B cell (primary cell): ENCODE measurements around the gene NSG1. TPM values are rescaled to one million over a fixed set of nuclear protein-coding genes. Genes with fewer than 3 reads are reported as not detected.

Experiments used
- ATAC-seq: fragments of 200-7000 bp; cut with Tn5 transposase; one replicate; pipeline ENCODE4 v1.10.0; 2021; ENCODE audit warnings: low read depth, mild to moderate bottlenecking, moderate number of reproducible peaks, moderate library complexity
- CTCF ChIA-PET: fragments of 350-600 bp; sonication (Branson Sonifier 250); formaldehyde crosslinking; loops from one replicate; lab custom pipeline; 2021; ENCODE audit warnings: antibody characterized with exemption, inconsistent platforms; lab: Charles Lee
- POLR2A ChIA-PET: fragments of 350-600 bp; sonication (Branson Sonifier 250); formaldehyde crosslinking; loops from one replicate; lab custom pipeline; 2021; ENCODE audit warnings: antibody characterized with exemption; lab: Charles Lee
- DNase-seq: peaks from one replicate; pipeline ENCODE4 v3.0.0; 2013
- H2AFZ ChIP-seq: 2 replicates; pipeline ENCODE4 v1.6.1; 2012; ENCODE audit warnings: mild to moderate bottlenecking, low read depth, low read length; ENCODE audit not compliant: insufficient read depth, poor library complexity, severe bottlenecking
- H3K27ac ChIP-seq, 2 donors: 1 replicate in 1 of 2; 2 replicates in 1 of 2; pipeline ENCODE4 v1.5.1; 2012 to 2013; ENCODE audit warnings: low read length in 2 of 2, mild to moderate bottlenecking in 2 of 2, moderate library complexity in 1 of 2
- H3K27me3 ChIP-seq, 4 experiments: fragments of 200-600 bp in 1 of 4; sonication (generic) in 1 of 4; replicated peaks in 1 of 4; 1 replicate in 2 of 4; 2 replicates in 2 of 4; pipeline versions ENCODE4 v1.6.1 to v1.7.0; 2013 to 2016; ENCODE audit warnings: low read length in 3 of 4, mild to moderate bottlenecking in 2 of 4, mixed read lengths in 1 of 4, moderate library complexity in 1 of 4; ENCODE audit not compliant: insufficient read depth in 4 of 4, control insufficient read depth in 3 of 4; ENCODE audit errors: control extremely low read depth in 1 of 4
- H3K36me3 ChIP-seq, 2 experiments: replicated peaks in 1 of 2; 1 replicate in 1 of 2; 2 replicates in 1 of 2; pipeline versions ENCODE4 v1.6.1 to v1.7.1; 2013; ENCODE audit warnings: low read length in 1 of 2; ENCODE audit not compliant: insufficient read depth in 2 of 2, control insufficient read depth in 1 of 2; ENCODE audit errors: control extremely low read depth in 1 of 2, extremely low read depth in 1 of 2
- H3K4me1 ChIP-seq, 2 donors: fragments of 200-600 bp in 1 of 2; sonication (generic) in 1 of 2; 1 replicate in 1 of 2; 2 replicates in 1 of 2; pipeline versions ENCODE4 v1.5.1 to v1.6.1; 2013 to 2017; ENCODE audit warnings: low read length in 2 of 2; ENCODE audit not compliant: control insufficient read depth in 2 of 2, insufficient read depth in 2 of 2
- H3K4me2 ChIP-seq: replicated peaks from 2 replicates; pipeline ENCODE3; 2012; ENCODE audit warnings: mild to moderate bottlenecking, low read depth, low read length; ENCODE audit not compliant: poor library complexity, severe bottlenecking
- H3K4me3 ChIP-seq, 5 experiments: fragments of 200-600 bp in 1 of 5; sonication (generic) in 1 of 5; 1 replicate in 3 of 5; 2 replicates in 2 of 5; pipeline versions ENCODE4 v1.5.1 to v1.7.0; 2011 to 2016; ENCODE audit warnings: low read length in 4 of 5, mild to moderate bottlenecking in 4 of 5, low read depth in 2 of 5, control low read depth in 1 of 5, moderate library complexity in 1 of 5; ENCODE audit not compliant: insufficient read depth in 1 of 5; ENCODE audit errors: control extremely low read depth in 1 of 5, extremely low read depth in 1 of 5
- H3K79me2 ChIP-seq: fragments of 200-600 bp; sonication (generic); one replicate; pipeline ENCODE4 v1.6.0; 2016; ENCODE audit warnings: low read length; ENCODE audit not compliant: control insufficient read depth, insufficient read depth
- H3K9ac ChIP-seq: fragments of 200-600 bp; sonication (generic); 2 replicates; pipeline ENCODE4 v1.6.1; 2017; ENCODE audit warnings: mild to moderate bottlenecking, low read length, moderate library complexity
- H3K9me3 ChIP-seq, 3 donors: one replicate each; pipeline versions ENCODE4 v1.6.1 to v1.7.1; 2013; ENCODE audit warnings: low read length in 2 of 3; ENCODE audit not compliant: control insufficient read depth in 2 of 3, insufficient read depth in 1 of 3; ENCODE audit errors: control extremely low read depth in 1 of 3
- H4K20me1 ChIP-seq: 2 replicates; pipeline ENCODE4 v1.6.0; 2012; ENCODE audit warnings: mild to moderate bottlenecking, low read length; ENCODE audit not compliant: insufficient read depth, control insufficient read depth, poor library complexity, severe bottlenecking
- H3K27ac Mint-ChIP-seq: one replicate; pipeline ENCODE4 v1.8.0; 2021; ENCODE audit warnings: mixed read lengths
- H3K27me3 Mint-ChIP-seq: one replicate; pipeline ENCODE4 v1.8.0; 2021; ENCODE audit warnings: mixed read lengths
- H3K4me1 Mint-ChIP-seq: one replicate; pipeline ENCODE4 v1.8.0; 2021; ENCODE audit warnings: mixed read lengths
- H3K4me3 Mint-ChIP-seq: one replicate; pipeline ENCODE4 v1.8.0; 2021; ENCODE audit warnings: mixed read lengths
- H3K9me3 Mint-ChIP-seq: one replicate; pipeline ENCODE4 v1.8.0; 2022; ENCODE audit warnings: mixed read lengths; ENCODE audit not compliant: insufficient read depth
- CTCF ChIP-seq: fragments of 200-600 bp; IDR thresholded peaks from one replicate; pipeline ENCODE4 v1.8.0; 2022; ENCODE audit warnings: antibody characterized with exemption, mild to moderate bottlenecking
- EZH2 ChIP-seq: IDR thresholded peaks from 2 replicates; pipeline ENCODE4 v1.6.1; 2012; ENCODE audit warnings: borderline replicate concordance, low read depth, mild to moderate bottlenecking, moderate library complexity, low read length; ENCODE audit not compliant: insufficient read depth, poor library complexity, severe bottlenecking
- WGBS: methylation state at CpG from one replicate; pipeline ENCODE4 v1.1.5; 2013; ENCODE audit warnings: missing lambda C conversion rate; ENCODE audit not compliant: insufficient coverage; 5-methylcytosine and 5-hydroxymethylcytosine counted together
- intact Hi-C: fragments of 100-400 bp; cut with micrococcal nuclease; formaldehyde crosslinking; loops from one replicate; pipeline ENCODE4 v1.10.0; 2022
- polyA plus RNA-seq: library from polyadenylated mRNA; depleted of rRNA; stranded (reverse); fragments of >200 nt; gene quantifications from 2 replicates; pipeline ENCODE4 v1.2.3, GENCODE V29; 2012
- total RNA-seq, 2 donors: library from RNA; stranded (reverse); fragments of 120-200 nt in 1 of 2; gene quantifications; 1 replicate in 1 of 2; 2 replicates in 1 of 2; pipeline versions ENCODE4 v1.2.3 to v1.2.4, GENCODE V29; 2013 to 2022

Gene NSG1
- total and polyA plus RNA-seq, 2 donors (not counting 1 experiment from before 2014, with no cell fraction given): not detected

- ChIA-PET CTCF (no interaction called here), POLR2A (no interaction called here)
- Histone ChIP-seq H3K27me3 (peaks cover 0 to 6% (median 2%) of the 10 kb centered on the region in 4 experiments), H3K9ac (no peak overlapping the region), H3K9me3 (peaks cover 0 to 9% (median 2%) of the 10 kb centered on the region in 3 donors), H3K4me3 (no peak overlapping the region), H3K36me3 (no peaks in the 10 kb centered on the region), H4K20me1 (no peaks in the 10 kb centered on the region), H3K4me2 (no peak overlapping the region), H3K4me1 (no peaks in the 10 kb centered on the region), H2AFZ (no peak overlapping the region), H3K79me2 (no peaks in the 10 kb centered on the region), H3K27ac (no peak overlapping the region)
- WGBS: 78% methylated on average over 2 of the region's 6 CpGs
- Mint-ChIP-seq H3K4me1 (no peaks in the 10 kb centered on the region), H3K27me3 (peaks cover 46% of the 10 kb centered on the region), H3K9me3 (peaks cover 8% of the 10 kb centered on the region), H3K27ac (no peak overlapping the region), H3K4me3 (no peak overlapping the region)
- ATAC-seq: no peak
- no peak for DNase-seq
- intact Hi-C loops: no loop called here
- TF ChIP-seq EZH2 (no peak), CTCF (no peak)
These were observed 12.4 kb upstream of the NSG1 start for GRCh38 chr4:4374388-4375098.

GRCh38 chr4:4376074-4376473 is 10.8 kb upstream of the NSG1 start:
- H4K20me1 ChIP-seq: no peaks in the 10 kb centered on the region
- Mint-ChIP-seq H3K27ac (no peak overlapping the region), H3K4me1 (no peaks in the 10 kb centered on the region), H3K4me3 (no peak overlapping the region), H3K27me3 (peaks cover 43% of the 10 kb centered on the region), H3K9me3 (peaks cover 8% of the 10 kb centered on the region)
- H2AFZ ChIP-seq: no peak overlapping the region
- 82% methylated on average over 2 of the region's 4 CpGs for WGBS
- ATAC-seq (no peak), DNase-seq (no peak)
- no peak overlapping the region for H3K9ac ChIP-seq
- POLR2A ChIA-PET: no interaction called here
- H3K4me3 ChIP-seq: no peak overlapping the region
- no peaks in the 10 kb centered on the region for H3K4me1 ChIP-seq
- H3K4me2 ChIP-seq: no peak overlapping the region
- peaks cover 0 to 6% (median 2%) of the 10 kb centered on the region in 4 experiments for H3K27me3 ChIP-seq
- TF ChIP-seq EZH2 (no peak), CTCF (no peak)
- no peak overlapping the region for H3K27ac ChIP-seq
- CTCF ChIA-PET: no interaction called here
- H3K9me3 ChIP-seq: peaks cover 0 to 6% (median 2%) of the 10 kb centered on the region in 3 donors
- H3K79me2 ChIP-seq: no peaks in the 10 kb centered on the region
- H3K36me3 ChIP-seq: no peaks in the 10 kb centered on the region
- intact Hi-C loops: no loop called here
